Myocyte (in vitro differentiated cells): ENCODE data around the gene INTS6. TPM values are rescaled to one million over a fixed set of nuclear protein-coding genes. Genes with fewer than 3 reads are reported as not detected.

ENCODE experiments used
- DNase-seq: peaks from one replicate; pipeline ENCODE4 v3.0.0-alpha.2; 2012; ENCODE audit warnings: low read depth
- polyA plus RNA-seq: library from polyadenylated mRNA; unstranded; fragments of >200 nt; gene quantifications from one replicate; pipeline ENCODE4 v1.2.1, GENCODE V29; 2012; ENCODE audit warnings: missing spikeins
- total RNA-seq: library from RNA; depleted of rRNA; stranded (reverse); fragments of >200 nt; gene quantifications from 2 replicates; pipeline ENCODE4 v1.2.3, GENCODE V29; 2014

The INTS6 gene, protein sequence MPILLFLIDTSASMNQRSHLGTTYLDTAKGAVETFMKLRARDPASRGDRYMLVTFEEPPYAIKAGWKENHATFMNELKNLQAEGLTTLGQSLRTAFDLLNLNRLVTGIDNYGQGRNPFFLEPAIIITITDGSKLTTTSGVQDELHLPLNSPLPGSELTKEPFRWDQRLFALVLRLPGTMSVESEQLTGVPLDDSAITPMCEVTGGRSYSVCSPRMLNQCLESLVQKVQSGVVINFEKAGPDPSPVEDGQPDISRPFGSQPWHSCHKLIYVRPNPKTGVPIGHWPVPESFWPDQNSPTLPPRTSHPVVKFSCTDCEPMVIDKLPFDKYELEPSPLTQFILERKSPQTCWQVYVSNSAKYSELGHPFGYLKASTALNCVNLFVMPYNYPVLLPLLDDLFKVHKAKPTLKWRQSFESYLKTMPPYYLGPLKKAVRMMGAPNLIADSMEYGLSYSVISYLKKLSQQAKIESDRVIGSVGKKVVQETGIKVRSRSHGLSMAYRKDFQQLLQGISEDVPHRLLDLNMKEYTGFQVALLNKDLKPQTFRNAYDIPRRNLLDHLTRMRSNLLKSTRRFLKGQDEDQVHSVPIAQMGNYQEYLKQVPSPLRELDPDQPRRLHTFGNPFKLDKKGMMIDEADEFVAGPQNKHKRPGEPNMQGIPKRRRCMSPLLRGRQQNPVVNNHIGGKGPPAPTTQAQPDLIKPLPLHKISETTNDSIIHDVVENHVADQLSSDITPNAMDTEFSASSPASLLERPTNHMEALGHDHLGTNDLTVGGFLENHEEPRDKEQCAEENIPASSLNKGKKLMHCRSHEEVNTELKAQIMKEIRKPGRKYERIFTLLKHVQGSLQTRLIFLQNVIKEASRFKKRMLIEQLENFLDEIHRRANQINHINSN
- total RNA-seq, result 38.2 and 42.6 TPM in 2 replicates
- polyA plus RNA-seq, result 15.7 TPM

DNA sequence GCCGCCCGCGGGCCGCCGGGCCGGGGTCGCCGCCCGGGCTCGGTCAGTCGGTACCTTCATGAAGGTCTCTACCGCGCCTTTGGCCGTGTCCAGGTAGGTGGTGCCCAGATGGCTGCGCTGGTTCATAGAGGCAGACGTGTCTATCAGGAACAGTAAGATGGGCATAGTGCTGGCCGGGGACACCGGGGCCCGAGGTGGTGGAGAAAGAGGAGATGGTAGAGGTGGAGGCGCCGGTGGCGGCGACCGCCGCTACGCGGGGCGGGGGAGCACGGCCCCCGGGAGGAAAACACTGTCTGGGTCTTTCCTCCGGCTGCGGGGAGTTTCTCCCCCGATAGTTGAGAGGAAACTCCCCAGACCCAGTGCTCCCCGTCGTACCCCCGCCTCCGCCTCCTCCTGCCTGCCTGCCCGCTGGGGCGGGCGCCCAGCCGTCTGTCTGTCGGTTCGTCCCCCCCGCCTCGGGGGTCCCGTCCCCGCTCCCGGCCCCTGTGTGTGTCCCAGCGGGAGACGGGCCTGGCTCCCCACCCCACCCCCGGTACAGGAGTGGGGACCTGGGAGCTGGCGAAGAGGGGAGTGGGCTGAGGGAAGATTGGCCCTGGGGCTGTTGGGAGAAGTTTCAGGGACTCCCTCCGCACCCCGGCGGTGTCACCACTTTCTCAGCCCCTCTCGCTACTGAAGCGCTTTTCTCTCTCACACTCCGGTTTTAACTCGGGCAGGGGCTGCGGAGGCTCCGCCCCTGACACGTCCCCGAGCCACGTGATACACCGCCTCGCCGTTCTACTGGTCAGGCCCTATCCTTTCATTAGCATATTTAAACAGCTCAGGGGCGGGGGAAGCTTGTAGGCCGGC lies at the start of gene INTS6:
Gene INTS6 (minus strand): TSS at position 676 of the 846 bp plus-strand sequence. CDS start 511 bp downstream, at position 165.
- DNase-seq, result peak; percentile 100

DNA sequence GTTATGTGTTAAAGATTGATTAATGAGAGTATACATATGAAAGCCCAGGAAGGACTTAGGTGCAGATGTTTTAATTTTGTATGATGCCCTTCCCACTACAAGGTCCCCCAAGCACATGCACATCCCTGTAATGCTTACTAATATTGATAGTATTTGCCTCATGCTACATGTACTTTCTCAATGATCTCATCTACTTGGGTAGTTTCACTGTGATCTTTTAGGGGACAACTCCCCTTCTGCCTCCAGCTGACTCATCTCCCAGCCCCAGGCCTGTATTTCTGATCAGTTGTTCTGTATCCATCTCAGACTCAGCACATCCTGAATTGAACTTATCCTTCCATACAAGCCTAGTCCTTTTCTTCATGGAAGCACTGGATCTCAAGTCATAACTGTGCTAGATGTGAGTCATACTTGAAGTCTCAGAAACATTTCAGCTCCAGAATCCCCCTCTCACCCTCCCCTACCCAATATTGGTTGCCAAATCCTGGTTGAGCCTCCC lies 49.4 kb upstream of the INTS6 start:
- DNase-seq, result no peak

DNA sequence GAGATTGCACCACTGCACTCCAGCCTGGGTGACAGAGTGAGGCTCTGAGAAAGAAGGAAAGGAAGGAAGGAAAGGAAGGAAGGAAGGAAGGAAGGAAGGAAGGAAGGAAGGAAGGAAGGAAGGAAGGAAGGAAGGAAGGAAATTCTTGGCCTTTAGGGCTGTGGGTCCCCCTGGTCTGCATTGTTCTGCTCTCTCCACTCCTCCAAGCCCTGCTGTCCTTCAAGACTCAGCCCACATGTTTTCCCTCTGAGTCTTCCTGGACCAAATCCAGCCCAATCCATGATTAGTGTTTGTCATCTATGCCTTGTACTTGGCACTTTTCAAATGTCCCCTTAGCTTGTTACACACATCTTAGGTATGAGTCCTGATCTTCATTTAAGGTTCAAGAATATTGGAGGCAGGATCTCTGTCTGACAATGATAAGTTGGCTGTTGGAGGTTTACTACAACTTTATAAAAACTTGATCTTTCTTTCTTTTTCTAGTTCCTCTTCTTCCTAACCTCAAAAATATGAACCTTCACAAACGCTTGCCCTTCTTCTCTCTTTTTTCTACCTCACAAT lies 48.8 kb upstream of the INTS6 start:
- DNase-seq, result peak; percentile 70

DNA sequence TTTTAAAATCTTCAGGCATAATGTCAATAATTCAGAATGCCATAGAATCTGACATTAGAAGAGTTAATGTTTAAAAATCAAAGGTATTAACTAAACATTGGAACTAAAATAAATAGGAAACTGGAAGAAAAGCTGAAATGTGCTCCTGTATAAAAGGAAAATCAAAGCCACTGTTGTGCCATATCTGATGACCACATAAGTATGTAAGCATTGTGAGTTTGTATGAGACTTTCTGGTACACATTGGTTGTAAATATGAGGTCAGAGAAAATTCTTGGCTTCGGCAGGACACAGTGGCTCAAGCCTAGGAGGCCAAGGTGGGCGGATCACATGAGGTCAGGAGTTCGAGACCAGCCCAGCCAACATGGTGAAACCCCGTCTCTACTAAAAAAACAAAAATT lies 48.3 kb upstream of the INTS6 start:
- no peak for DNase-seq

DNA sequence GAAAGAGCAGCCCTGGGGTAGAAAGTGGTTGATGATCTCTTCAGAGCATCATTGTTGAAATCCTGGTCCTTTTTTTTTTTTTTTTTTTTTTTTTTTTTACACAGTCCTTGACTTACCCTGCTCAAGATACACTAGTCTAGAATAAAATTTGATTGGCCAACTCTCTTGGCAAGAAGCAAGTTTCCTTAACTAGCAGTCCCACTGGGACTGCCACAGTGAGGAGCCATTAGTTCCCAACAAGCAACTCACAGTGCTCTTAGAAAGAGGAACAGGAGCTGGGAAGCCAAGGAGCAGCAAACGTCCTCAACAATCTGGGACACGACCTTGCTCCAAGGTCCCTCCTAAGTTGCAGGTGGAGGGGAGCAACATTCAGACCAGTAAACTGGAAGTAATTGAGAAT lies 47.9 kb upstream of the INTS6 start:
- no peak for DNase-seq

DNA sequence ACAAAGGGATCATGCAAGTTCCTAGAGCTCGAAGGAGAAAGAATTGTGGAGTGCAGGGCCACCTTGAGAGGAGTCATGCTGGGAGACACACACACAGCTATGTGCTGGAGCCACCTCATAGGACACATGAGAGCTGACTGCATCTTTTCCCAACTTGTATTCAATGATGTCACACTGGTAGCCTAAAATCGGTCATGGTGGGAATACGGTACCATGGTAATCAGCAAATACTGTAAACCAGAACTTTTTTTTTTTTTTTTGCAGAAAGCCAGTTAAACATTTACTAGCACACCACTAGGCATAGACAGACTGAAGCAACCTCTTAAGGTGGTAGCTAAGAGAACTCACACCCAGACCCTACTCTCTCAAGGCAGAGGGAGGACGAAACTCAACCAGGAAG lies 47.0 kb upstream of the INTS6 start:
- no peak for DNase-seq

DNA sequence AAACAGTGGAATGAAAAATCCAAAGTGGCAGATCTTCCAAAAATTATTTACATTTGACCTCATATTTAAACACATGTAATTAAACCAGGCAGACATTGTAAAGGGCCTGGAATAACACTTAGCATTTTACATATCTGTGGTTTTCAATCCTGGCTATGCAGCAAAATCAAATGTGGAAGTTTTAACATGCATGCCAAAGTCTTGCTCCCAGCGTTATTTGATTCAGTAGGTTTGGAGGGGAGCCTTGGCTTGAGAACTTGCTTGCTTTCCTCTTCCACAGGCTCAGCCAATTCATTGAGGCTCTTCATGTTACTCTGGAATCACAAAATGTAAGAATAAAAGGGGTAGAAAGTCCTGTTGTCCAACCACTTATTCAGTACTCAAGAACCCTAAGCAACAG lies 42.5 kb upstream of the INTS6 start:
- no peak for DNase-seq

DNA sequence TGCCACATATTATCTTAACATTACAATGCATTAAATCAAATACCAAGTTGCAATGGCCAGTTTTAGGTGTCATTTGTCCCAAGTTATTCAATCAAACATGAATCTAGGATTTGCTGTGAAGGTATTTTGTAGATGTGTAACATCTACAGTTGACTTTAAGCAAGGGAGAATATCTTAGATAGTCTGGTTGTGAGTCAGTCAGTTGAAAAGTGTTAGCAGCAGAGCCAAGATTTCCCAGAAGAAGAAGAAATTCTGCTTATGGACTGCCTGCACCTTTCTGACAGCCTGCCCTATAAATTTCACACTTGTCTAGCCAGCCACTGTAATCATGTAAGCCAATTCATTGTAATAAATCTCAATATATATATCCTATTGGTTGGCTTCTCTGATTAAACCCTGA lies 41.3 kb upstream of the INTS6 start:
- no peak for DNase-seq

DNA sequence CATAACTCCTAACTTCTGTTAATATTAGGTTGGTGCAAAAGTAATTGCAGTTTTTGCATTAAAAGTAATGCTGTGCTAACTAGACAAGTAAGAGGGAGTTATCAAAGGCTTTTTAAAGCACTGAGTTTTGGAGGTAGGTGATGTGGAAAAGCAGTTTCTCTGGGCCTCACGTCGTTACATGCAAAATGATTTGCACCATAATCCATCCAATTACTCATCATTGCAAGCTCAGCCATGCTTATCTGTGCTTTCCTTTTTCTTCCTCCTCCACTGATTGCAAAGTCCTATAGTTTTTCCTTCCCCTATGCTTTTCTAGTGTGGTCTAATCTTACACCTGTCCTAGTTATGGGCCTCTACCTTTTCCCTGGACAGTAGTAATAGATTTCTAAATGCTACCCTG lies 35.4 kb upstream of the INTS6 start:
- DNase-seq, result no peak

DNA sequence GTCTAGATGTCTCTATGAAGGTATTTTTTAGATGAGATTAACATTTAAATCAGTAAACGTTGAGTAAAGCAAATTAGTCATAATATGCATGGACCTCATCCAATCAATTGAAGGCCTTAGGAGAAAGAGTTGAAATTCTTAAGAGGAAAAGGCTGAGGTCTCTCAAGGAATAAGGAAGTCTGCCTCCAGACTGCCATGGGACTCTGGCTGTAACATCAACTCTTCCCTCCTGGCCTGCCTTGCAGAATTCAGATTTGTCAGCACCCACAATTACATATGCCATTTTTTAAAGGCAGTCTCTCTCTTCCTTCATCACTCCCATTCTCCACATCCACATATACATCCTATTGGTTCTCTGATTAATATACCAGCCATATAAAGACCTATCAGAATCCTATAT lies 28.8 kb upstream of the INTS6 start:
- DNase-seq, result no peak

DNA sequence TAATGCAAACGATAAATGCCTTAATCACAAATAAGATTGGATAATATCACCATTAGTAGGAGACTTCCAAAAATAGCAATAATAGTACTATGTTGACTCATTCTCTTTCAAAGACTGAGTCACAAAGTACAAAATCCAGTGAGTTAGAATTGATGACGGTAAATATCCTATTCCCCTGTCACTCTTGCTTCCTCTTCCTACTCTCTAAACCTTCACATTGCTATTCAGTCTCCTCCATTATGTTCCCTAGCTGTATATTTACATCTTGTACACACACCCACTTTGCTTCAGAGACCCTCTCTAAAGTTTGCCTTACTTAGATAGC lies 26.3 kb upstream of the INTS6 start:
- peak; percentile 14 for DNase-seq

DNA sequence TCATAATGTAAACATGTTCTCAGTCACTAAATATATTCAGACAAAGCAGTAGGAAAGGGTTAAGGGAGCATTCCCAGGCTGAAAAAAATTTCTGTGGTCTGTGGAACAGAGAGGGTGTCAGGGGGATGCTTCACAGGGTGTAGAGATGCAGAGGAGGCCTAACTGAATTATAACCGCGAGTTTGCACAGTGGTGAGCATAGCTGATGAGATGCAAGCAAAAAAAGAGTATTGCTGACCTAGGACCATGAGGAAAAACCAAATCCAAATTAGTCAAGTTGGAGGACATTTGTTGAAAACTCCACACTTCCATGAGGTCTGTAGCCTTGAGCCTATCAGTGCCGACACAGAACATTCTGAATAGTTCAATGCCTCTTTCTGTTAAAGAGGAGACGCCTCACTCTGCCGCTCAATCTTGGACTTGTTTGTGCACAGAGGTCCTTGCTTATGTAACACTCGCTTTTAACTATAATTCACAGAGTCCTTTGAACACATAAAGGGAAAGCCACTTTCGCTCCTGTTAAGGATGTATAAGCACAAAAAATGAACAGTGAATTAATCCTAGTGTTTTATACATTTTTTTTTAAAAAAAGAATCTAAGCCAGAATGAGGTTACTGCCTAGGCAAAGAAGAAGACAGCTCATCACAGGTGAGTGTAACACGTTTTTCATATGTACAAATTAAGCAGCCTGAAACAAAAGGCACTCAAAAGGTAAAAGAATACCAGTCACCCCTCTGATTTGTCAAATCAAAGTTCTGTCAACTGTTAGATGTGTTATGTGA lies 25.8 kb upstream of the INTS6 start:
- no peak for DNase-seq

DNA sequence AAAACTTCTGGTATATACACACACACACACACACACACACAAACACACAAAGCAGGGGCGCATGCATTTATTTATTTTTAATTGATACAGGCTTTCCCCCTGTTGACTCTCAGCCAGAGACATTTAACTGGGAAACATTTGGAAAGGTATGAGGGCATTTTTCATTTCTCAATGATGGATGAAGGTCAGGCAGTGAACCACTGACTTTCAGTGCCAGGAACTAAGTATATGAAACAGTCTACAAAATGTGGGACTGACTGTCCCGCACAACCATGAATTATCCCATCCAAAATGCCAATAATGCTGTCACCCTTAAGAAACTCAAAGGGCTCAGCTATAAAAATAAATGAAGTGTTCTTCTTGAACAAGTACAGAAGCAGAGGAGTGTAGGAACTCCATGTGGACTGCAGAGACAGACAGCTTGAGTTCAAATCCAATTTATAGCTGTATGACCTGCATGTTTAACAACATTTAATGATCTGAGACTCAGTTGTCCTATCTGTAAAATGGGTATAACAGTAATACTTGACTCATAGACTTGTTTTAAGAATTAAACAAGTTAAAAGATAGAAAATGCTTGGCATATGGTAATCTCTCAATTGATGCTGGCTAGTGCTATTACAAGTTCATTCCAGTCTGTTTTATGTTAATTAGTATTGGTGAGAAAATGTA lies 25.0 kb upstream of the INTS6 start:
- DNase-seq, result no peak

DNA sequence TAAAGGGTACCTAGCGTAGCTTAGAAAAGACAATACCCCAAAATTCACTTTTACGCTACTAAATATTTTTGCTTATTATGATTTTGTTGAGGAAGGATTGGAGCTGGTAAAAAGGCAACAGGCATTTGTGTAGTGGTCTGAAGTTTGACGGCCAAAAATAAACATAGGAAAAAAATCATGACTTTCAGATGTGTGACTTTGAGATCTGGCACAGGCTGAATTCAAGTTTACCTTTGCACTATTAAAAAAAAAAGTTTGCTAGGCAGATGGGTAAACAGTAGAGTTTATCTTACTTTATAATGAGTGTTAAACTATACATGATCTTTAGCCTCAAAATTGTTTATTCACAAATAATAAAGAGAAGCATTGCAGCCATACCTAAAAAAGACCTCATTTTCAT lies 24.3 kb upstream of the INTS6 start:
- no peak for DNase-seq

DNA sequence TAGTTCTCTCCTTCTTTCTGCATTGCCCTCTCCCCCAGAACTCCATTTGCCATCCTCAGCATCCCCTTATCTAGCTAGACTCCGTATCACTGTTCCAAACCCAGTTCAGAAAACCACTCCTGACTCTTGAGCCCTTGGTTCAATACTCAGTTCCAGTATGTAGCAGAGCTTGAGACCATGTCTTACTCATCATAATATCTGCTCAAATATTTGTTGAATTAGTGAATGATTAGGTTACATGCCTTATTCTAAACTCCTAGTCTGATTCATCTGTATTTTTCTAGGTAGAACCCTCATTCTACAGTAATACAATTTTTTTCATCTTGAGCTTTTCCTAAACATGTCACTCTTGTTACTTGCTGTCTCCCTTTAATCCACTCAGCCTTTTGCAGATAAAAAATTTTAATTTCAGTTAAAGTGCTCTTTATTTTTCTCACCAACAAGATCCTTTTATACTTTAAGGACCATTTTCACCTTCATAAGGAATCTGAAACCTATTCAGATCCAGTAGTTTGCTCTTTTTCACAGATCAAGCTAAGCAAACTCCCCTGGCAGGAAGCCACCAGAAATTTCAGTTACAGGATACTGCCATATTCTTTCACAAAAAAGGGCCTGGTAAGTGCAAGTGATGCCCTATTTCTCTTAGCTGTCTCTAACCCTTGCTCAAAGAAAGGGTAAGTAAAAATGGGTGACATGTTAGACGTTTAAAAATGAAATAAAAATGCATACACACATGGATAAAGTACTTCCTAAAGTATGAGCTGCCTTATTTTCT lies 23.1 kb upstream of the INTS6 start:
- DNase-seq, result no peak

DNA sequence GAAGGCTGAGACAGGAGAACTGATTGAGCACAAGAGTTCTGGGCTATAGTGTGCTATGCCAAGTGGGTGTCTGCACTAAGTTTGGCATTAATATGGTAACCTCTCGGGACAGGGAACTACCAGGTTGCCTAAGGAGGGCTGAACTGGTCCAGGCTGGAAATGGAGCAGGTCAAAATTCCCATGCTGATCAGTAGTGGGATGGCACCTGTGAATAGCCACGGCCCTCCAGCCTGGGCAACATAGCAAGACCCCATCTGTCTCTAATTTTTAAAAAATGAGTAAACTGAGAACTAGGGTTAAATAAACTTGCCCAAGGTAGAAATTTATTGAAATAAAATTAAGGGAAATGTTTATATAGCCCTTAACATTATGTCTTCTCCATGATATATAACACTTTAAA lies 17.0 kb upstream of the INTS6 start:
- no peak for DNase-seq

DNA sequence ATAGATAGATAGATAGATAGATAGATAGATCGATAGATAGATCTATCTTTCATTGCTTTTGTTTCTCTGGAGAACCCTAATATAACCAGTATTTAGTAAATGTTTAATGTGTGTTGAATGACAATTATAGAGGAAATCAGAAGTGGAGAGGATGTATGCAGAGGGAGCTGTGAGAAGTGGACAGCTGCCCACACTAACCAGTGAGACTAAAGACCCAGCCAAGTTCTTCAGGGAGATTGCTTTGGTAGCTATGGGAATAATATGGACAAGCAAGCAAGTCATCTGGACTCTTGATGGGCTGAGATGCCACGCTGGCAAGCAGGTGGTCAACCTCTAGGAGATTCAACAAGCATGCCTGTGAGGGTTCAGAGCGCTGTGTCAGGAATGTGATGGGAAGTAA lies 14.9 kb upstream of the INTS6 start:
- DNase-seq, result no peak

DNA sequence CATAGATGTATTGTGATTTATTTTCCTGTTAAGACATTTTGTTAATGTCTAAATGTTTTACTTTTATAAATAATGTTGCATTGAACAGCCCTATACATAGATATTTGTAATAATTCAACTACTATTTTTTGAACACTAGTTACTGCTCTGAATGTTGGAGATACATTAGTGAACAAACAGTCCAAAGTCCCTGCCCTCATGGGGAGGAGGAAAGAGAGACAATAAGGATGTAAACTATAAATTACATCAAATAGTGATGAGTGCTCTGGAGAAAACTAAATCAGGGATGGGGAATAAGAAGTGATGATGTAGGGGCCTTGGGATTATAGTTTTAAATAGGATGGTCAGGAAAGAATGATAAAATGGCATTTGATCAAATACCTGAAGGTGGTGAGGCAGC lies 12.3 kb upstream of the INTS6 start:
- no peak for DNase-seq
